GM12878 (cell line): Measurements from ENCODE around the gene FAM9C.

Experiments
- CEBPB ChIP-seq, 2 experiments: fragments of 150-350 bp in 1 of 2; IDR thresholded peaks; 2 replicates each; pipeline ENCODE4 v1.6.1; 2012 to 2014; ENCODE audit warnings: low read depth in 2 of 2, low read length in 2 of 2, borderline replicate concordance in 1 of 2, inconsistent platforms in 1 of 2
- E2F8 ChIP-seq: fragments of 450-650 bp; IDR thresholded peaks from 2 replicates; pipeline ENCODE4 v1.6.1; 2018; ENCODE audit warnings: mild to moderate bottlenecking, low read depth, moderate library complexity; ENCODE audit not compliant: partially characterized antibody
- FOXK2 ChIP-seq: fragments of 450-650 bp; IDR thresholded peaks from 2 replicates; pipeline ENCODE4 v1.6.1; 2017; ENCODE audit warnings: mild to moderate bottlenecking, moderate library complexity
- KDM1A ChIP-seq: fragments of 200-600 bp; sonication (generic); IDR thresholded peaks from 2 replicates; pipeline ENCODE4 v1.6.1; 2016; ENCODE audit warnings: borderline replicate concordance
- NFIC ChIP-seq: IDR thresholded peaks from 2 replicates; pipeline ENCODE4 v1.6.1; 2012; ENCODE audit warnings: low read depth, mild to moderate bottlenecking, inconsistent platforms, low read length, moderate library complexity
- NR2C2 ChIP-seq: IDR thresholded peaks from 2 replicates; pipeline ENCODE4 v1.6.1; 2011; ENCODE audit warnings: borderline replicate concordance, low read depth; ENCODE audit not compliant: control insufficient read depth, insufficient read length
- POLR2A ChIP-seq: IDR thresholded peaks from 2 replicates; pipeline ENCODE4 v1.6.1; 2011; ENCODE audit warnings: low read depth, mild to moderate bottlenecking, low read length
- TF ChIP-seq, protein P1 (sequence below), 3 experiments: IDR thresholded peaks in 2 of 3; conservative IDR thresholded peaks in 1 of 3; 2 replicates each; pipeline ENCODE4 v1.5.1; 2011; ENCODE audit warnings: low read depth in 3 of 3, low read length in 3 of 3, mild to moderate bottlenecking in 3 of 3, control low read depth in 2 of 3, moderate library complexity in 2 of 3, inconsistent platforms in 1 of 3, mixed read lengths in 1 of 3; ENCODE audit not compliant: control insufficient read depth in 2 of 3, insufficient read depth in 1 of 3; ENCODE audit errors: extremely low read depth in 1 of 3
- TF ChIP-seq, protein P2 (sequence below): fragments of 450-650 bp; IDR thresholded peaks from 2 replicates; pipeline ENCODE4 v1.6.1; 2017; ENCODE audit warnings: mild to moderate bottlenecking

DNA sequence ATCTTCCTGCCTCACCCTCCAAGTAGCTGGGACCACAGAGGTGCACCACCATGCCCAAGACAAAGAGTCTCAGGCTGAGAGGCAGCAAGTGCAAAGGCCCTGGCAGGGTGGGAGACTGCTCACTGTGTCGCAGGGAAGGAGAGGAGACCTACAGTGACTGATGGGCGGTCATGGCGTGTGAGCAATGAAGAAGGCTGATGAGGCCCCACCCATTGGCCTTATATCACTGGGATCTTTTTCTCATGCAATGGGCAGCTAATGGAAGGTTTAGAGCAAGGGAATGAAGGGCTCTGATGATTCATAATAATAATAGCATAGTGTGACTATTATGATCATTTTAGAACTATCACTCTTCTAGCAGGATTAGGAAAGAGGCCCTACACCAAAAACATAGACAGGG is 20.9 kb downstream of the FAM9C start:
- TF ChIP-seq, protein P1, sequence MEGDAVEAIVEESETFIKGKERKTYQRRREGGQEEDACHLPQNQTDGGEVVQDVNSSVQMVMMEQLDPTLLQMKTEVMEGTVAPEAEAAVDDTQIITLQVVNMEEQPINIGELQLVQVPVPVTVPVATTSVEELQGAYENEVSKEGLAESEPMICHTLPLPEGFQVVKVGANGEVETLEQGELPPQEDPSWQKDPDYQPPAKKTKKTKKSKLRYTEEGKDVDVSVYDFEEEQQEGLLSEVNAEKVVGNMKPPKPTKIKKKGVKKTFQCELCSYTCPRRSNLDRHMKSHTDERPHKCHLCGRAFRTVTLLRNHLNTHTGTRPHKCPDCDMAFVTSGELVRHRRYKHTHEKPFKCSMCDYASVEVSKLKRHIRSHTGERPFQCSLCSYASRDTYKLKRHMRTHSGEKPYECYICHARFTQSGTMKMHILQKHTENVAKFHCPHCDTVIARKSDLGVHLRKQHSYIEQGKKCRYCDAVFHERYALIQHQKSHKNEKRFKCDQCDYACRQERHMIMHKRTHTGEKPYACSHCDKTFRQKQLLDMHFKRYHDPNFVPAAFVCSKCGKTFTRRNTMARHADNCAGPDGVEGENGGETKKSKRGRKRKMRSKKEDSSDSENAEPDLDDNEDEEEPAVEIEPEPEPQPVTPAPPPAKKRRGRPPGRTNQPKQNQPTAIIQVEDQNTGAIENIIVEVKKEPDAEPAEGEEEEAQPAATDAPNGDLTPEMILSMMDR (IDR thresholded peaks at IDR 0.05 in 2 of 3, conservative IDR thresholded peaks at IDR 0.05 in 1 of 3; ENCODE audit: control insufficient read depth in 2 of 3, extremely low read depth in 1 of 3, insufficient read depth in 1 of 3, low read depth in 3 of 3, low read length in 3 of 3): no peak
- no peak for TF ChIP-seq E2F8
- TF ChIP-seq FOXK2: no peak
- no peak for TF ChIP-seq CEBPB (IDR thresholded peaks at IDR 0.05; ENCODE audit: borderline replicate concordance in 1 of 2, low read depth in 2 of 2, low read length in 2 of 2)
- TF ChIP-seq POLR2A: no peak
- TF ChIP-seq, protein P2, sequence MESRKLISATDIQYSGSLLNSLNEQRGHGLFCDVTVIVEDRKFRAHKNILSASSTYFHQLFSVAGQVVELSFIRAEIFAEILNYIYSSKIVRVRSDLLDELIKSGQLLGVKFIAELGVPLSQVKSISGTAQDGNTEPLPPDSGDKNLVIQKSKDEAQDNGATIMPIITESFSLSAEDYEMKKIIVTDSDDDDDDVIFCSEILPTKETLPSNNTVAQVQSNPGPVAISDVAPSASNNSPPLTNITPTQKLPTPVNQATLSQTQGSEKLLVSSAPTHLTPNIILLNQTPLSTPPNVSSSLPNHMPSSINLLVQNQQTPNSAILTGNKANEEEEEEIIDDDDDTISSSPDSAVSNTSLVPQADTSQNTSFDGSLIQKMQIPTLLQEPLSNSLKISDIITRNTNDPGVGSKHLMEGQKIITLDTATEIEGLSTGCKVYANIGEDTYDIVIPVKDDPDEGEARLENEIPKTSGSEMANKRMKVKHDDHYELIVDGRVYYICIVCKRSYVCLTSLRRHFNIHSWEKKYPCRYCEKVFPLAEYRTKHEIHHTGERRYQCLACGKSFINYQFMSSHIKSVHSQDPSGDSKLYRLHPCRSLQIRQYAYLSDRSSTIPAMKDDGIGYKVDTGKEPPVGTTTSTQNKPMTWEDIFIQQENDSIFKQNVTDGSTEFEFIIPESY: no peak
- TF ChIP-seq NR2C2: no peak
- no peak for TF ChIP-seq KDM1A
- TF ChIP-seq NFIC: no peak
